T-helper 1 cell treated with Interleukin-12 subunit alpha and Interleukin-12 subunit beta and Interleukin-4 antibody, amounts not matched to agents 30 μg/mL and 1 μg/mL, for 36 hours (primary cell): ENCODE data around the gene SUOX.
A peak's percentile ranks its signal among the peaks of the same experiment; 100 is the strongest.
"Not testable (repeated sequence)": the region's sequence is repeated elsewhere in the genome, so short reads cannot be mapped to it uniquely, and the experiment has no call there.

Experiments
- H3K27ac Mint-ChIP-seq: one replicate; pipeline ENCODE4 v1.8.0; 2021; ENCODE audit warnings: mild to moderate bottlenecking, mixed read lengths
- H3K27me3 Mint-ChIP-seq: one replicate; pipeline ENCODE4 v1.8.0; 2021; ENCODE audit warnings: low read depth, mixed read lengths
- H3K36me3 Mint-ChIP-seq: one replicate; pipeline ENCODE4 v1.8.0; 2021; ENCODE audit warnings: low read depth, mixed read lengths
- H3K4me1 Mint-ChIP-seq: one replicate; pipeline ENCODE4 v1.8.0; 2021; ENCODE audit warnings: low read depth, mixed read lengths
- H3K4me3 Mint-ChIP-seq: one replicate; pipeline ENCODE4 v1.8.0; 2021; ENCODE audit warnings: mild to moderate bottlenecking, moderate library complexity, mixed read lengths
- H3K9me3 Mint-ChIP-seq: one replicate; pipeline ENCODE4 v1.8.0; 2021; ENCODE audit warnings: mixed read lengths

Gene SUOX

GRCh38 chr12:55997535-55997859 lies 421 bp downstream of the SUOX start:
- H3K9me3 Mint-ChIP-seq: no peaks in the 10 kb centered on the region
- H3K27me3 Mint-ChIP-seq: no peaks in the 10 kb centered on the region
- H3K4me3 Mint-ChIP-seq: peak overlapping the region; percentile 79
- H3K36me3 Mint-ChIP-seq: peaks cover 18% of the 10 kb centered on the region
- peaks cover 24% of the 10 kb centered on the region for H3K4me1 Mint-ChIP-seq
- H3K27ac Mint-ChIP-seq: no peak overlapping the region

- not testable (repeated sequence) for H3K27me3 Mint-ChIP-seq, H3K4me3 Mint-ChIP-seq, H3K9me3 Mint-ChIP-seq, H3K36me3 Mint-ChIP-seq
- H3K4me1 Mint-ChIP-seq: peaks cover 22% of the 10 kb centered on the region
- H3K27ac Mint-ChIP-seq: peak overlapping the region; percentile 45
Observed at GRCh38 chr12:55999522-55999921, 2.4 kb downstream of the SUOX start.

- H3K9me3 Mint-ChIP-seq: not testable (repeated sequence)
Observed at GRCh38 chr12:55999999-56000540, 3.0 kb downstream of the SUOX start.

GRCh38 chr12:56001487-56002100 lies 4.5 kb downstream of the SUOX start:
- Mint-ChIP-seq H3K9me3 (no peaks in the 10 kb centered on the region), H3K36me3 (peaks cover 2% of the 10 kb centered on the region), H3K27ac (no peak overlapping the region), H3K4me1 (peaks cover 18% of the 10 kb centered on the region), H3K4me3 (no peak overlapping the region), H3K27me3 (no peaks in the 10 kb centered on the region)

More at GRCh38 chr12:55999999-56000540, 3.0 kb downstream of the SUOX start:
- peaks cover 22% of the 10 kb centered on the region for H3K4me1 Mint-ChIP-seq
- H3K27ac Mint-ChIP-seq, H3K4me3 Mint-ChIP-seq, H3K27me3 Mint-ChIP-seq, H3K36me3 Mint-ChIP-seq: not testable (repeated sequence)

- H3K27ac Mint-ChIP-seq, H3K36me3 Mint-ChIP-seq, H3K9me3 Mint-ChIP-seq, H3K4me3 Mint-ChIP-seq, H3K27me3 Mint-ChIP-seq: not testable (repeated sequence)
- peaks cover 20% of the 10 kb centered on the region for H3K4me1 Mint-ChIP-seq
Observed at GRCh38 chr12:56003376-56003775, 6.3 kb downstream of the SUOX start.

- peaks cover 3% of the 10 kb centered on the region for H3K27me3 Mint-ChIP-seq
- no peak overlapping the region for H3K27ac Mint-ChIP-seq
- no peak overlapping the region for H3K4me3 Mint-ChIP-seq
- no peaks in the 10 kb centered on the region for H3K9me3 Mint-ChIP-seq
- peaks cover 22% of the 10 kb centered on the region for H3K4me1 Mint-ChIP-seq
- H3K36me3 Mint-ChIP-seq: peaks cover 5% of the 10 kb centered on the region
Observed at GRCh38 chr12:56004211-56004610, 7.1 kb downstream of the SUOX start.

GRCh38 chr12:56007564-56008559 lies 10.8 kb downstream of the SUOX start:
- Mint-ChIP-seq H3K27me3 (peaks cover 3% of the 10 kb centered on the region), H3K36me3 (peaks cover 8% of the 10 kb centered on the region), H3K4me1 (peaks cover 20% of the 10 kb centered on the region), H3K4me3 (peak overlapping the region; percentile 95), H3K27ac (peak overlapping the region; percentile 90), H3K9me3 (no peaks in the 10 kb centered on the region)

- Mint-ChIP-seq H3K27me3 (peaks cover 3% of the 10 kb centered on the region), H3K4me3 (no peak overlapping the region), H3K9me3 (no peaks in the 10 kb centered on the region), H3K36me3 (peaks cover 8% of the 10 kb centered on the region), H3K27ac (no peak overlapping the region), H3K4me1 (peaks cover 21% of the 10 kb centered on the region)
Observed at GRCh38 chr12:56010111-56010570, 13.1 kb downstream of the SUOX start.

GRCh38 chr12:56011509-56012090 lies 14.5 kb downstream of the SUOX start:
- Mint-ChIP-seq H3K27ac (no peak overlapping the region), H3K27me3 (peaks cover 3% of the 10 kb centered on the region), H3K9me3 (no peaks in the 10 kb centered on the region), H3K36me3 (peaks cover 9% of the 10 kb centered on the region), H3K4me1 (peaks cover 19% of the 10 kb centered on the region), H3K4me3 (no peak overlapping the region)

GRCh38 chr12:56013482-56013881 lies 16.4 kb downstream of the SUOX start:
- peaks cover 12% of the 10 kb centered on the region for H3K36me3 Mint-ChIP-seq
- peaks cover 10% of the 10 kb centered on the region for H3K4me1 Mint-ChIP-seq
- H3K4me3 Mint-ChIP-seq: no peak overlapping the region
- H3K27ac Mint-ChIP-seq: no peak overlapping the region
- no peaks in the 10 kb centered on the region for H3K9me3 Mint-ChIP-seq
- peaks cover 3% of the 10 kb centered on the region for H3K27me3 Mint-ChIP-seq

GRCh38 chr12:56014205-56014604 lies 17.1 kb downstream of the SUOX start:
- H3K4me3 Mint-ChIP-seq: no peak overlapping the region
- no peak overlapping the region for H3K27ac Mint-ChIP-seq

GRCh38 chr12:56017181-56017580 lies 20.1 kb downstream of the SUOX start:
- no peaks in the 10 kb centered on the region for H3K27me3 Mint-ChIP-seq
- peaks cover 13% of the 10 kb centered on the region for H3K36me3 Mint-ChIP-seq
- no peak overlapping the region for H3K27ac Mint-ChIP-seq
- peaks cover 22% of the 10 kb centered on the region for H3K4me1 Mint-ChIP-seq
- H3K4me3 Mint-ChIP-seq: no peak overlapping the region
- H3K9me3 Mint-ChIP-seq: no peaks in the 10 kb centered on the region

More at GRCh38 chr12:56014205-56014604, 17.1 kb downstream of the SUOX start:
- Mint-ChIP-seq H3K27me3 (no peaks in the 10 kb centered on the region), H3K9me3 (no peaks in the 10 kb centered on the region), H3K4me1 (peaks cover 8% of the 10 kb centered on the region), H3K36me3 (peaks cover 12% of the 10 kb centered on the region)

- Mint-ChIP-seq H3K9me3 (no peaks in the 10 kb centered on the region), H3K36me3 (peaks cover 13% of the 10 kb centered on the region), H3K27ac (no peak overlapping the region), H3K27me3 (no peaks in the 10 kb centered on the region), H3K4me3 (no peak overlapping the region), H3K4me1 (peaks cover 31% of the 10 kb centered on the region)
Observed at GRCh38 chr12:56018356-56018755, 21.3 kb downstream of the SUOX start.

- Mint-ChIP-seq H3K27me3 (no peaks in the 10 kb centered on the region), H3K9me3 (no peaks in the 10 kb centered on the region), H3K36me3 (peaks cover 19% of the 10 kb centered on the region), H3K4me3 (peak within 1 kb of the TSS; percentile 99), H3K27ac (peak within 1 kb of the TSS; percentile 97), H3K4me1 (peaks cover 40% of the 10 kb centered on the region)
Observed at GRCh38 chr12:56020423-56021184, 23.5 kb downstream of the SUOX start, which contains the start of gene IKZF4. Gene IKZF4, plus strand, starts transcription at chr12:56021043. Its CDS starts 451 bp downstream, at chr12:56021494.
